Measurements from ENCODE around the gene GPR68. TPM values are rescaled to one million over a fixed set of nuclear protein-coding genes. Genes with fewer than 3 reads are reported as not detected.

GPR68 gene
- total RNA-seq, 1 donor from 2014 or later = 0.11 TPM

DNA sequence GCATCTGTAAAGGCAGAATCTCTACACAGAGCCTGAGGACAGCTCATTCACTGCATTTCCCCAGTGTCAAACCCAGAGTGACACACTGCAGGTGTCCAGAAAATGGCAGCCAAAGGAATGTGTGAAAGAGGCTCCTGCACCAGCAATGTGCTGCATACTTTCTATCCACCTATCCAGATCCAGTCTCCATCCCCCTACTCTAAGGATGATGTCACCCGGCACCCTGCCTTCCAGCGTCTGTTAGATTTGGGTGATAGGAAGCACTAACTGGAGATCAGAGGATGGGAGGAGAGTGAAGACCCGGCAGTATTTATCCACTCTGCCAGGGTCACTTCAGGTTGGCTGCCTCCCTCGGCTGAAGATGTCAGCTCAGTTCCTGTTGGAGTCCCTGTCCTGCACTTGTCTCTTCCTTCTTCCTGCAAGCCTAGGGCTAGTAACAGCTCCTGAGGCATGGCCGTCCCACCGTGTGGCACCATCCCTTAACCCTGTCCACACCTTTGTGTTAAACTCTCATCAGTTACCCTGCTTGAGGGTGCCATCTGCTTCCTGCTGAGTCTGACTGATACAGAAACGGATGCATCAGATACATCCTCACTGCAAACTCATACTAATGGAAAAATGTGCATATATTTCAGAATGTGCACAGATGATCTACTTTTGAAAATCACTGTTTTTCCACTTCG is 13.0 kb upstream of the GPR68 start:
- Mint-ChIP-seq H3K4me1 (ENCODE audit: unreplicated experiment) (no peaks in the 10 kb centered on the region), H3K9me3 (ENCODE audit: unreplicated experiment) (no peaks in the 10 kb centered on the region), H3K27ac (ENCODE audit: unreplicated experiment) (no peak overlapping the region), H3K4me3 (ENCODE audit: unreplicated experiment) (no peak overlapping the region), H3K36me3 (ENCODE audit: unreplicated experiment) (no peaks in the 10 kb centered on the region), H3K27me3 (ENCODE audit: unreplicated experiment) (peaks cover 15% of the 10 kb centered on the region)
- DNase-seq (ENCODE audit: extremely low spot score, unreplicated experiment) = no peak
- TF ChIP-seq, protein P1, sequence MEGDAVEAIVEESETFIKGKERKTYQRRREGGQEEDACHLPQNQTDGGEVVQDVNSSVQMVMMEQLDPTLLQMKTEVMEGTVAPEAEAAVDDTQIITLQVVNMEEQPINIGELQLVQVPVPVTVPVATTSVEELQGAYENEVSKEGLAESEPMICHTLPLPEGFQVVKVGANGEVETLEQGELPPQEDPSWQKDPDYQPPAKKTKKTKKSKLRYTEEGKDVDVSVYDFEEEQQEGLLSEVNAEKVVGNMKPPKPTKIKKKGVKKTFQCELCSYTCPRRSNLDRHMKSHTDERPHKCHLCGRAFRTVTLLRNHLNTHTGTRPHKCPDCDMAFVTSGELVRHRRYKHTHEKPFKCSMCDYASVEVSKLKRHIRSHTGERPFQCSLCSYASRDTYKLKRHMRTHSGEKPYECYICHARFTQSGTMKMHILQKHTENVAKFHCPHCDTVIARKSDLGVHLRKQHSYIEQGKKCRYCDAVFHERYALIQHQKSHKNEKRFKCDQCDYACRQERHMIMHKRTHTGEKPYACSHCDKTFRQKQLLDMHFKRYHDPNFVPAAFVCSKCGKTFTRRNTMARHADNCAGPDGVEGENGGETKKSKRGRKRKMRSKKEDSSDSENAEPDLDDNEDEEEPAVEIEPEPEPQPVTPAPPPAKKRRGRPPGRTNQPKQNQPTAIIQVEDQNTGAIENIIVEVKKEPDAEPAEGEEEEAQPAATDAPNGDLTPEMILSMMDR (IDR thresholded peaks at IDR 0.05) = no peak

DNA sequence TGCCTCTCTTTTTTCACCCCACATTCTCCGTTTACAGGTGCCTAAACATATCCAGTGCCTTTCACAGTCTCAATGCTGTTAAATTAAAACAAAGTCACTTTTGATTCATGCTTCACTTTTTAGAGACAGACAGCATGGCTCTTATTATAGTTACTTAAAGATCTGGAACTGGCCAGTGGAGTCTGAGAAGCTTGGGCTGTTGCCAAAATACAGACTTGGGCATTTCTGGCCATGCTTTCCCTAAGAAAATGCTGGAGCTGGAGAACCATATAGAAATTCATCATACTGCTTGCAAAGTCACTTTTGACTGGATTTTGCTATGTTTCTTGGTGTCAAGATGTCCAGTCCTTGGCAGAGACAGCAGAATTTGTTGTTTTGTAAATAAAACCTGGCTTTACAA is 12.2 kb upstream of the GPR68 start:
- H3K9me3 Mint-ChIP-seq (ENCODE audit: unreplicated experiment) = no peaks in the 10 kb centered on the region
- TF ChIP-seq, protein P1 (IDR thresholded peaks at IDR 0.05) = no peak
- H3K4me3 Mint-ChIP-seq (ENCODE audit: unreplicated experiment) = no peak overlapping the region
- H3K27ac Mint-ChIP-seq (ENCODE audit: unreplicated experiment) = no peak overlapping the region
- no peaks in the 10 kb centered on the region for H3K4me1 Mint-ChIP-seq (ENCODE audit: unreplicated experiment)
- no peak for DNase-seq (ENCODE audit: extremely low spot score, unreplicated experiment)
- H3K27me3 Mint-ChIP-seq (ENCODE audit: unreplicated experiment) = peaks cover 15% of the 10 kb centered on the region
- H3K36me3 Mint-ChIP-seq (ENCODE audit: unreplicated experiment) = no peaks in the 10 kb centered on the region

DNA sequence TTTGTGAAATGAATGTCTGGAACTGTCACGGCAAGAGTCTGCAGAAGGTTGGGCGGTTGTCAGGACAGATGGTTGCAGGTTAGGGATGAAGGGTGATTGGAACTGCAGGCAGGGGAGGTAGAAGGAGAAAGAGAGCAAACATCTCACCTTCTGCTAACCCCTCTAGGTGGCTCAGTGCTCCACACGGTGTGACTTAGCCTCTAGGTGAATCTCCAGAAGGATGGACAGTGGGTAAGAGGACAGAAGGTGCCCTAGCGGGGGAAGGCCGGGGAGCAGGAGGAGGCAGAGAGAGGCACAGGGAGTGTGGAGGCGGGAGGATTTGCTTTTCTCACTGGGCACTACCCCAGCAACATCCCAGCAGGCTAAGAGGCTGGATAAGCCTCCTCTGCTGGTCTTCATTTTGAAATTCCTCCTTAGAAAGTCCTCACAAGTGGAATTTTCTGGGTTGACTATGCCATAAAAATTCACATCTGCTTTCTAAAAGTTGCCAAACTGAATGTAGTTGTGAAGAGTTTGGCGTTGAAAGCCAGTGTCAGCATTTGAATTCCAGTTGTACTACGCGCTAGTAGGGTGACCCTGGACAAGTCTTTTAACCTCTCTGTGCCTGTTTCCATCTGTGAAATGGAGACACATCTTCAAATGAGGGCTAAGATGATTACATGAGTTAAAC is 10.7 kb upstream of the GPR68 start:
- Mint-ChIP-seq H3K9me3 (ENCODE audit: unreplicated experiment) (no peaks in the 10 kb centered on the region), H3K4me1 (ENCODE audit: unreplicated experiment) (peaks cover 7% of the 10 kb centered on the region), H3K36me3 (ENCODE audit: unreplicated experiment) (no peaks in the 10 kb centered on the region), H3K27ac (ENCODE audit: unreplicated experiment) (no peak overlapping the region), H3K27me3 (ENCODE audit: unreplicated experiment) (peaks cover 15% of the 10 kb centered on the region), H3K4me3 (ENCODE audit: unreplicated experiment) (no peak overlapping the region)
- DNase-seq (ENCODE audit: extremely low spot score, unreplicated experiment) = no peak
- TF ChIP-seq, protein P1 (IDR thresholded peaks at IDR 0.05) = no peak

DNA sequence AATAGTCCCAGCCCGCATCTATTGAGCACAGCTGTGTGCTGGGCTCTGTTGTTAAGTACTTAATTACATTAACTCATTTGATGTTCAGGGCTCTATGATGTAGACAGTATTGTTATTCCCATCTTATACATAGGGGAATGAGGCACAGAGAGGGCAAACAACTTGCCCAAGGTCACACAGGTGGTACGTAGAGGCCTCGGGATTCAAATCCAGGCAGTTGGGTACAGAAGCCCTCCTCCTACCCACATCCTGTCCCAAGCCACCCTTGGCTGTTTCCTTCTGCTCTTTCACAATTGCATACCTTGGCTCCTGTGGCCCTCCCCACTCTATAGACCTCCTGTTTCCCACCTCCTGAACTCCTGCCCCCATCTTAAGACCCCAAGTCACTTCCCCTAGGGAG is 10.0 kb upstream of the GPR68 start:
- H3K36me3 Mint-ChIP-seq (ENCODE audit: unreplicated experiment) = no peaks in the 10 kb centered on the region

More for the DNA sequence above, 10.0 kb upstream of the GPR68 start:
- peak overlapping the region; percentile 67 for H3K4me3 Mint-ChIP-seq (ENCODE audit: unreplicated experiment)
- no peak overlapping the region for H3K27ac Mint-ChIP-seq (ENCODE audit: unreplicated experiment)
- no peaks in the 10 kb centered on the region for H3K9me3 Mint-ChIP-seq (ENCODE audit: unreplicated experiment)
- TF ChIP-seq, protein P1 (IDR thresholded peaks at IDR 0.05) = no peak
- H3K4me1 Mint-ChIP-seq (ENCODE audit: unreplicated experiment) = peaks cover 10% of the 10 kb centered on the region
- DNase-seq (ENCODE audit: extremely low spot score, unreplicated experiment) = no peak
- H3K27me3 Mint-ChIP-seq (ENCODE audit: unreplicated experiment) = peaks cover 15% of the 10 kb centered on the region
